GM12878 (cell line): Measurements from ENCODE around the gene SPRR5.

Experiments
- BACH1 ChIP-seq: fragments of 450-650 bp; IDR thresholded peaks from 2 replicates; pipeline ENCODE4 v1.6.1; 2017; ENCODE audit warnings: mild to moderate bottlenecking, borderline replicate concordance
- BHLHE40 ChIP-seq, 2 experiments: fragments of 450-650 bp in 1 of 2; IDR thresholded peaks; 2 replicates each; pipeline ENCODE4 v1.6.1; 2011 to 2017; ENCODE audit warnings: low read depth in 2 of 2, borderline replicate concordance in 1 of 2, improper control_type of control experiment in 1 of 2, low read length in 1 of 2, mild to moderate bottlenecking in 1 of 2
- CTCF ChIP-seq, 3 experiments: IDR thresholded peaks in 2 of 3; conservative IDR thresholded peaks in 1 of 3; 2 replicates each; pipeline ENCODE4 v1.5.1; 2011; ENCODE audit warnings: low read depth in 3 of 3, low read length in 3 of 3, mild to moderate bottlenecking in 3 of 3, control low read depth in 2 of 3, moderate library complexity in 2 of 3, inconsistent platforms in 1 of 3, mixed read lengths in 1 of 3; ENCODE audit not compliant: control insufficient read depth in 2 of 3, insufficient read depth in 1 of 3; ENCODE audit errors: extremely low read depth in 1 of 3
- EGR1 ChIP-seq, 2 experiments: IDR thresholded peaks; 1 replicate in 1 of 2; 2 replicates in 1 of 2; pipeline ENCODE4 v1.6.1; 2011 to 2012; ENCODE audit warnings: low read depth in 2 of 2, low read length in 2 of 2, borderline replicate concordance in 1 of 2, mild to moderate bottlenecking in 1 of 2, moderate library complexity in 1 of 2
- EZH2 ChIP-seq: IDR thresholded peaks from 2 replicates; pipeline ENCODE4 v1.6.1; 2012; ENCODE audit warnings: low read depth, mild to moderate bottlenecking, control low read depth, inconsistent platforms, low read length, borderline replicate concordance; ENCODE audit not compliant: control insufficient read depth
- HCFC1 ChIP-seq: fragments of 150-350 bp; IDR thresholded peaks from 2 replicates; pipeline ENCODE4 v1.6.1; 2014; ENCODE audit warnings: low read length
- MYC ChIP-seq: IDR thresholded peaks from 2 replicates; pipeline ENCODE4 v1.6.1; 2011; ENCODE audit warnings: mild to moderate bottlenecking, low read length, moderate library complexity, inconsistent platforms; ENCODE audit not compliant: insufficient read depth, insufficient replicate concordance, insufficient read length, severe bottlenecking
- NKRF ChIP-seq: fragments of 450-650 bp; conservative IDR thresholded peaks from 2 replicates; pipeline ENCODE4 v1.6.1; 2017; ENCODE audit warnings: mild to moderate bottlenecking, moderate library complexity
- PBX3 ChIP-seq: IDR thresholded peaks from 2 replicates; pipeline ENCODE4 v1.6.1; 2011; ENCODE audit warnings: mild to moderate bottlenecking, low read depth, low read length, moderate library complexity; ENCODE audit not compliant: insufficient replicate concordance
- TCF7 ChIP-seq: IDR thresholded peaks from 2 replicates; pipeline ENCODE4 v1.6.1; 2014; ENCODE audit warnings: antibody characterized with exemption, borderline replicate concordance
- ZNF274 ChIP-seq: IDR thresholded peaks from one replicate; pipeline ENCODE4 v1.8.0; 2011; ENCODE audit not compliant: insufficient read length, insufficient read depth

GRCh38 chr1:152983743-152984142 is 36.7 kb downstream of the SPRR5 start, which contains the start of gene SPRR1A:
- no peak for TF ChIP-seq TCF7
- no peak for TF ChIP-seq EZH2
- no peak for TF ChIP-seq BHLHE40 (IDR thresholded peaks at IDR 0.05; ENCODE audit: borderline replicate concordance in 1 of 2, low read depth in 2 of 2, low read length in 1 of 2)
- TF ChIP-seq PBX3, result no peak
- no peak for TF ChIP-seq ZNF274
- no peak for TF ChIP-seq NKRF
- no peak for TF ChIP-seq HCFC1
- no peak for TF ChIP-seq MYC
- TF ChIP-seq CTCF (IDR thresholded peaks at IDR 0.05 in 2 of 3, conservative IDR thresholded peaks at IDR 0.05 in 1 of 3; ENCODE audit: control insufficient read depth in 2 of 3, extremely low read depth in 1 of 3, insufficient read depth in 1 of 3, low read depth in 3 of 3, low read length in 3 of 3), result no peak
- no peak for TF ChIP-seq EGR1 (IDR thresholded peaks at IDR 0.05; ENCODE audit: borderline replicate concordance in 1 of 2, low read depth in 2 of 2, low read length in 2 of 2)
- TF ChIP-seq BACH1, result no peak
